Activated T-cell treated with anti-CD3 and anti-CD28 coated beads, Interleukin-2, amount 50 U/mL, for 4 hours (primary cell): Measurements from ENCODE around the gene TMEM132C. TPM values are rescaled to one million over a fixed set of nuclear protein-coding genes. Genes with fewer than 3 reads are reported as not detected.

Source experiments
- ATAC-seq, 2 donors: fragments of 200-7000 bp; cut with Tn5 transposase; one replicate each; pipeline ENCODE4 v1.10.0; 2021
- DNase-seq: peaks from one replicate; pipeline ENCODE4 v3.0.0-alpha.2; 2020
- H3K27me3 Mint-ChIP-seq: one replicate; pipeline ENCODE4 v1.8.0; 2021; ENCODE audit warnings: low read depth, mixed read lengths
- H3K36me3 Mint-ChIP-seq: one replicate; pipeline ENCODE4 v1.8.0; 2022; ENCODE audit warnings: mixed read lengths; ENCODE audit not compliant: insufficient read depth
- H3K4me1 Mint-ChIP-seq: one replicate; pipeline ENCODE4 v1.8.0; 2021; ENCODE audit warnings: low read depth, mixed read lengths
- H3K4me3 Mint-ChIP-seq: one replicate; pipeline ENCODE4 v1.8.0; 2021; ENCODE audit warnings: mild to moderate bottlenecking, moderate library complexity, mixed read lengths
- H3K9me3 Mint-ChIP-seq: one replicate; pipeline ENCODE4 v1.8.0; 2021; ENCODE audit warnings: mixed read lengths
- total RNA-seq, 3 donors: library from RNA; stranded (reverse); gene quantifications; one replicate each; pipeline ENCODE4 v1.2.1, GENCODE V29; 2021

TMEM132C gene
- total RNA-seq, 3 donors from 2014 or later, result not detected

- DNase-seq (no peak), ATAC-seq (no peak)
- Mint-ChIP-seq H3K27me3 (peaks cover 7% of the 10 kb centered on the region), H3K4me1 (no peaks in the 10 kb centered on the region), H3K36me3 (no peaks in the 10 kb centered on the region), H3K4me3 (no peak overlapping the region), H3K9me3 (peaks cover 7% of the 10 kb centered on the region)
These were observed 417.4 kb downstream of the TMEM132C start for GRCh38 chr12:128684352-128684751.

- DNase-seq (no peak), ATAC-seq (no peak)
- Mint-ChIP-seq H3K9me3 (peaks cover 3% of the 10 kb centered on the region), H3K36me3 (no peaks in the 10 kb centered on the region), H3K27me3 (peaks cover 7% of the 10 kb centered on the region), H3K4me1 (no peaks in the 10 kb centered on the region), H3K4me3 (no peak overlapping the region)
These were observed 419.0 kb downstream of the TMEM132C start for GRCh38 chr12:128685903-128686475.

- H3K27me3 Mint-ChIP-seq, result peaks cover 6% of the 10 kb centered on the region
- no peaks in the 10 kb centered on the region for H3K4me1 Mint-ChIP-seq
- H3K4me3 Mint-ChIP-seq, result no peak overlapping the region
- H3K36me3 Mint-ChIP-seq, result no peaks in the 10 kb centered on the region
- DNase-seq (no peak), ATAC-seq (no peak)
- peaks cover 3% of the 10 kb centered on the region for H3K9me3 Mint-ChIP-seq
These were observed 420.9 kb downstream of the TMEM132C start for GRCh38 chr12:128687851-128688250.

GRCh38 chr12:128690641-128691040 is 423.7 kb downstream of the TMEM132C start:
- no peak for ATAC-seq

DNA sequence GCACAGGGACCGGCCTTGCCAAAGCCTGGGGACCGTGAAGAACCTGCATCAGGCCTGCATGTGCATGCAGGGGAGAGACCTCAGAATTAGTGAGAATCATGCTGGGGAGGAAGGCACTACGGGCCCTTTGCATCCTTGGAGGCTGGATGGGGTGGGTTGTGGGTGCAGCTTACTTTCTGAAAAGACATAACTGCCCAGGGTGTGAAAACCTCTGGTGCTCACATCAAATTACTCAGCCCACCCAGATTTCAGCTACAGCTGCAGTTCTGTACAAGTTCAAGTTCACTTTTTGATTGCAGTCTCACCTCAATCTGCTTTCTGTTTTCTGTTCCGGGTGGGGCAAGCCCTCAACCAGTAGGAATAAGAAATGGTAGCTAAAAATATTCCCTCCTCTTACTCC is 426.1 kb downstream of the TMEM132C start:
- Mint-ChIP-seq H3K36me3 (no peaks in the 10 kb centered on the region), H3K9me3 (peaks cover 4% of the 10 kb centered on the region), H3K4me1 (no peaks in the 10 kb centered on the region), H3K4me3 (no peak overlapping the region), H3K27me3 (no peaks in the 10 kb centered on the region)
- ATAC-seq, result no peak
- no peak for DNase-seq

More at GRCh38 chr12:128690641-128691040, 423.7 kb downstream of the TMEM132C start:
- no peaks in the 10 kb centered on the region for H3K27me3 Mint-ChIP-seq
- DNase-seq, result no peak
- H3K9me3 Mint-ChIP-seq, result no peaks in the 10 kb centered on the region
- H3K36me3 Mint-ChIP-seq, result no peaks in the 10 kb centered on the region
- no peak overlapping the region for H3K4me3 Mint-ChIP-seq
- no peaks in the 10 kb centered on the region for H3K4me1 Mint-ChIP-seq

DNA sequence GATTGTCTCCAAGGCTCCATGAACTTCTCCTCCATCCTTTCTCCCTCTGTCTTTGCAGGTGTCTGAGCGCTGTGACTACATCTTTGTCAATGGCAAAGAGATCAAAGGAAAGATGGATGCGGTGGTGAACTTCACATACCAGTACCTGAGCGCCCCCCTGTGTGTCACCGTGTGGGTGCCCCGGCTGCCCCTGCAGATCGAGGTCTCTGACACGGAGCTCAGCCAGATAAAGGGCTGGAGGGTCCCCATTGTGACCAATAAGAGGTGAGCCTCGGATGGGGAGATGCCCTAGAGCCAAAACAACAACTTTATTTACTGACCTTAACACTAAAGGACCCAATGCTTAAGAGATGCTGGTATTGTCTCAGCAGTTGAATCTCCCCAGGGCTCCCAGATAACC is 426.8 kb downstream of the TMEM132C start:
- DNase-seq, result no peak
- Mint-ChIP-seq H3K4me1 (no peaks in the 10 kb centered on the region), H3K27me3 (no peaks in the 10 kb centered on the region), H3K4me3 (no peak overlapping the region), H3K36me3 (no peaks in the 10 kb centered on the region), H3K9me3 (peaks cover 4% of the 10 kb centered on the region)
- no peak for ATAC-seq

DNA sequence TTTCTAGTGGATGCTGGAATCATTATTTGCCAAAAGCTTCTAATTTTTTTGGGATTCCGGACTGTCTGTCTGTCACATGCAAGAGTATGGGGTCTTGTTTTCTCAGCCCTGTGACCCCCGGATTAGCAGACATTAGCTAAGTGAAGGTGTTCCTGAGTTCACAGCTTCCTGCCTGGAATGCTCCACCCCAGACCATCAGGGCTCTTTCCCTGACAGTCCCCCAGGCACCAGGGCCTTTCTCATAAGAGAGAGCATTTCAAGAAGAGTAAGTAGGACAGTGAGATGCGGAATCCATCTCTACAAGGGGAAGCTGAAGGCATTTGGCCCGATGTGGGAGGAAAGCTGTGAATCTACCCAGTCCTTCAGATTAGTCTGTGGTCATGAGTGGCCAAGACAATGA is 427.5 kb downstream of the TMEM132C start:
- Mint-ChIP-seq H3K4me3 (no peak overlapping the region), H3K36me3 (no peaks in the 10 kb centered on the region), H3K27me3 (no peaks in the 10 kb centered on the region), H3K4me1 (no peaks in the 10 kb centered on the region), H3K9me3 (peaks cover 4% of the 10 kb centered on the region)
- DNase-seq, result no peak
- no peak for ATAC-seq

DNA sequence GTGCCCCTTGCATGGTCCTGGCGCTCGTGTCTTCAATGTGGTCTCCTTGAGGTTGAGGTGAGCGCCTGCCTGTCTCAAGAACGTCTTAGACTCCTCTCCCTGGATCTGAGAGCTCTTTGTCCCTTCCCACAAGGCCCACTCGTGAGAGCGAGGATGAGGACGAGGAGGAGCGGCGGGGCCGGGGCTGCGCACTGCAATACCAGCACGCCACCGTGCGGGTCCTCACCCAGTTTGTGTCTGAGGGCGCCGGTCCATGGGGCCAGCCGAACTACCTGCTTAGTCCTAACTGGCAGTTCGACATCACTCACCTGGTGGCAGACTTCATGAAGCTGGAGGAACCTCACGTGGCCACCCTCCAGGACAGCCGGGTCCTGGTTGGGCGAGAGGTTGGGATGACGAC is 428.7 kb downstream of the TMEM132C start:
- Mint-ChIP-seq H3K4me1 (no peaks in the 10 kb centered on the region), H3K27me3 (no peaks in the 10 kb centered on the region), H3K4me3 (no peak overlapping the region), H3K9me3 (peaks cover 4% of the 10 kb centered on the region), H3K36me3 (no peaks in the 10 kb centered on the region)
- ATAC-seq (no peak), DNase-seq (no peak)

- Mint-ChIP-seq H3K4me1 (no peaks in the 10 kb centered on the region), H3K4me3 (no peak overlapping the region)
- ATAC-seq, result no peak
These were observed 431.5 kb downstream of the TMEM132C start for GRCh38 chr12:128698301-128698972.

DNA sequence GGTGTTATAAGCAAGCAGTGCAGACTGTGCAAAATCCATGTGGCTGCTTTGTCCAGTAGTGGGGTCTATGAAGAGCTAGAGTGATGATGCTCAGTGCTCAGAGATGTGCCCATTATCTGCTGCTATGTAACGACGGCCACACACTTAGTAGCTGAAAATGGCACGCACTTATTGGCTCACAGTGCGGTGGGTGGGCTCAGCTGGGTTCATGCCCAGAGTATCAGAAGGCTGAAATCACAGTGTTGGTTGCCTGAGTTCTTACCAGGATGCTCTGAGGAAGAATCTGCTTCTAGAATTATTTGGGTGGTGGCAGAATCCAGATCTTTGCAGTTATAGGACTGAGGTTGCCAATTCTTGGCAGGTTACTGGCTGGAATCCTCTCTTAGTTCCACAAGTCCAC is 432.1 kb downstream of the TMEM132C start:
- H3K36me3 Mint-ChIP-seq, result no peaks in the 10 kb centered on the region
- peaks cover 4% of the 10 kb centered on the region for H3K9me3 Mint-ChIP-seq
- ATAC-seq, result no peak
- no peaks in the 10 kb centered on the region for H3K27me3 Mint-ChIP-seq
- H3K4me3 Mint-ChIP-seq, result no peak overlapping the region
- DNase-seq, result no peak
- H3K4me1 Mint-ChIP-seq, result no peaks in the 10 kb centered on the region

More at GRCh38 chr12:128698301-128698972, 431.5 kb downstream of the TMEM132C start:
- DNase-seq, result no peak
- Mint-ChIP-seq H3K9me3 (peaks cover 4% of the 10 kb centered on the region), H3K27me3 (no peaks in the 10 kb centered on the region), H3K36me3 (no peaks in the 10 kb centered on the region)

DNA sequence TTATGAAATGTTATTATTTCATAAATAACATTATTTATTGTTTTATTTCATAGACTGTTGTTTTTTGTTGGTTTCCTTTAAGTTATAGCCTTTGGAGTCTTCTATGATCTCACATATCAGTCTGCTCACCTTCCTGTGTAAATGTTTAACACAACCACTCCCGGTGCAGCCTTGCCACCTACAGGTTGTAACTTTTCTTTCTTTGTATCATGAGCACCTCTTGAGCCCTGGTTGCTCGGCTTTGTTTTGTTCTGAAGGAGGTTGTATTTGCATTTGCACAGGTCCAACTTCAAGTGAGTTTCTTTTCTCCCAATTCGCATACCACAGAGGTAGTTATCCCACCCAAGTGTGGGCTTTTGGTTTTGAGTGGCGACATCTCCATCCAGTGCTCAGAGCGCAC is 435.4 kb downstream of the TMEM132C start:
- no peaks in the 10 kb centered on the region for H3K36me3 Mint-ChIP-seq
- no peak overlapping the region for H3K4me3 Mint-ChIP-seq
- no peaks in the 10 kb centered on the region for H3K9me3 Mint-ChIP-seq
- no peak for DNase-seq
- no peaks in the 10 kb centered on the region for H3K27me3 Mint-ChIP-seq
- ATAC-seq, result no peak
- no peaks in the 10 kb centered on the region for H3K4me1 Mint-ChIP-seq

- ATAC-seq (no peak), DNase-seq (no peak)
- no peaks in the 10 kb centered on the region for H3K36me3 Mint-ChIP-seq
- H3K4me1 Mint-ChIP-seq, result no peaks in the 10 kb centered on the region
- no peaks in the 10 kb centered on the region for H3K27me3 Mint-ChIP-seq
- no peak overlapping the region for H3K4me3 Mint-ChIP-seq
- H3K9me3 Mint-ChIP-seq, result no peaks in the 10 kb centered on the region
These were observed 438.2 kb downstream of the TMEM132C start for GRCh38 chr12:128705140-128705539.

DNA sequence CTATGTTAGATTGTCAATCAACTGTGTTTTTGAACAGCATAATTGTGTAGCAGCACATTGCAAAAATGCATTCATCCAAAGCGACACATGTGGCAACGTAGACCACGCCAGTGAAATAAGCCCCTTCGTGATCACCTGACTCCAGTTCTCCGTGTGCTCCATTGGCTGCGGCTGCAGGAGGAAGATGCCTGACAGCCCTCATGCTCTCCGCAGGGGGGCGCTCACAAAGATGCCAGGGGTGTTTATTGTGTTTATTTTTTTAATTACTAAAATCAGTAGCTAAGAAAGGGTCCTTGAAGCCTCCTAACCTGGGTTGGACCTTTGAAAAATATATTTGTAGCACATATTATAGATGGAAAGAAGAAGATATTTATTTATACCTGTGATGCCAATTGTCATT is 440.5 kb downstream of the TMEM132C start:
- Mint-ChIP-seq H3K36me3 (no peaks in the 10 kb centered on the region), H3K4me3 (no peak overlapping the region), H3K4me1 (no peaks in the 10 kb centered on the region), H3K27me3 (no peaks in the 10 kb centered on the region), H3K9me3 (no peaks in the 10 kb centered on the region)
- DNase-seq, result no peak
- no peak for ATAC-seq

GRCh38 chr12:128708789-128709188 is 441.8 kb downstream of the TMEM132C start:
- Mint-ChIP-seq H3K9me3 (no peaks in the 10 kb centered on the region), H3K4me1 (no peaks in the 10 kb centered on the region), H3K4me3 (no peak overlapping the region), H3K36me3 (no peaks in the 10 kb centered on the region), H3K27me3 (no peaks in the 10 kb centered on the region)
- ATAC-seq, result no peak
- DNase-seq, result no peak

- no peak for ATAC-seq
- Mint-ChIP-seq H3K4me1 (no peaks in the 10 kb centered on the region), H3K4me3 (no peak overlapping the region), H3K36me3 (no peaks in the 10 kb centered on the region), H3K27me3 (no peaks in the 10 kb centered on the region), H3K9me3 (no peaks in the 10 kb centered on the region)
- DNase-seq, result no peak
These were observed 442.7 kb downstream of the TMEM132C start for GRCh38 chr12:128709660-128710059.
